SW480 (cell line): ENCODE data around the gene ZCWPW2.

Experiments used
- DNase-seq: peaks from one replicate; pipeline ENCODE4 v3.0.0-alpha.2; 2016; ENCODE audit warnings: low spot score

ZCWPW2 gene

GRCh38 chr3:28376424-28376823 is 27.9 kb downstream of the ZCWPW2 start:
- no peak for DNase-seq

- no peak for DNase-seq
Measured at GRCh38 chr3:28386049-28386448, 37.5 kb downstream of the ZCWPW2 start.

- no peak for DNase-seq
Measured at GRCh38 chr3:28388978-28389377, 40.5 kb downstream of the ZCWPW2 start.

- DNase-seq, result no peak
Measured at GRCh38 chr3:28399206-28399605, 50.7 kb downstream of the ZCWPW2 start.

GRCh38 chr3:28406241-28406640 is 57.7 kb downstream of the ZCWPW2 start:
- DNase-seq, result no peak

- DNase-seq, result no peak
Measured at GRCh38 chr3:28449398-28449797, 100.9 kb downstream of the ZCWPW2 start.

GRCh38 chr3:28462866-28463265 is 114.3 kb downstream of the ZCWPW2 start:
- DNase-seq, result no peak

GRCh38 chr3:28467414-28467813 is 118.9 kb downstream of the ZCWPW2 start:
- DNase-seq, result no peak

- peak; percentile 60 for DNase-seq
Measured at GRCh38 chr3:28476194-28476593, 127.7 kb downstream of the ZCWPW2 start.

GRCh38 chr3:28476764-28477163 is 128.2 kb downstream of the ZCWPW2 start:
- DNase-seq, result no peak

- no peak for DNase-seq
Measured at GRCh38 chr3:28485164-28485563, 136.6 kb downstream of the ZCWPW2 start.

GRCh38 chr3:28495301-28495700 is 146.8 kb downstream of the ZCWPW2 start:
- no peak for DNase-seq

GRCh38 chr3:28502397-28502937 is 153.9 kb downstream of the ZCWPW2 start:
- no peak for DNase-seq

- DNase-seq, result no peak
Measured at GRCh38 chr3:28504976-28505375, 156.5 kb downstream of the ZCWPW2 start.

GRCh38 chr3:28521663-28522062 is 173.1 kb downstream of the ZCWPW2 start:
- no peak for DNase-seq

- no peak for DNase-seq
Measured at GRCh38 chr3:28542351-28542750, 193.8 kb downstream of the ZCWPW2 start.

- DNase-seq, result no peak
Measured at GRCh38 chr3:28544236-28544635, 195.7 kb downstream of the ZCWPW2 start.

GRCh38 chr3:28544831-28545230 is 196.3 kb downstream of the ZCWPW2 start:
- no peak for DNase-seq

- DNase-seq, result no peak
Measured at GRCh38 chr3:28547677-28548076, 199.2 kb downstream of the ZCWPW2 start.

GRCh38 chr3:28553175-28553574 is 204.7 kb downstream of the ZCWPW2 start:
- no peak for DNase-seq

GRCh38 chr3:28556195-28556594 is 207.7 kb downstream of the ZCWPW2 start:
- DNase-seq, result no peak

GRCh38 chr3:28564211-28564610 is 215.7 kb downstream of the ZCWPW2 start:
- DNase-seq, result no peak

GRCh38 chr3:28569357-28569756 is 220.8 kb downstream of the ZCWPW2 start:
- no peak for DNase-seq

- DNase-seq, result no peak
Measured at GRCh38 chr3:28574036-28574435, 225.5 kb downstream of the ZCWPW2 start.
